H1 (cell line): ENCODE results near the gene TINAG. TPM values are rescaled to one million over a fixed set of nuclear protein-coding genes. Genes with fewer than 3 reads are reported as not detected.

Source experiments
- CTCF ChIA-PET: fragments of 300-600 bp; sonication (Branson Sonifier 250); formaldehyde crosslinking; loops from one replicate; lab custom pipeline; 2021; ENCODE audit not compliant: partially characterized antibody; lab: Charles Lee
- POLR2A ChIA-PET: fragments of 300-600 bp; sonication (Branson Sonifier 250); formaldehyde crosslinking; loops from one replicate; lab custom pipeline; 2021; ENCODE audit warnings: inconsistent platforms; ENCODE audit not compliant: partially characterized antibody; lab: Charles Lee
- DNase-seq, 2 experiments: peaks; one replicate each; pipeline versions ENCODE4 v3.0.0 to v3.0.0-alpha.2; 2010 to 2022; ENCODE audit warnings: low spot score in 2 of 2, low read depth in 1 of 2, mixed read lengths in 1 of 2
- FAIRE-seq: peaks from 2 replicates; lab custom pipeline; 2011; peaks lifted over from hg19 to GRCh38; lab: Jason Lieb, UNC
- H2AFZ ChIP-seq: 2 replicates; pipeline ENCODE4 v1.8.1; 2012; ENCODE audit warnings: low read length, inconsistent platforms
- H2AK5ac ChIP-seq: 2 replicates; pipeline ENCODE4 v1.6.1; 2013; ENCODE audit warnings: low read depth, low read length
- H2BK120ac ChIP-seq: replicated peaks from 2 replicates; pipeline ENCODE3; 2013; ENCODE audit warnings: low read depth, low read length, inconsistent platforms
- H2BK12ac ChIP-seq: 2 replicates; pipeline ENCODE4 v1.6.1; 2013; ENCODE audit warnings: low read depth, low read length
- H2BK15ac ChIP-seq: 2 replicates; pipeline ENCODE4 v1.6.1; 2013; ENCODE audit warnings: low read length
- H2BK20ac ChIP-seq: 2 replicates; pipeline ENCODE4 v1.6.1; 2013; ENCODE audit warnings: low read length
- H2BK5ac ChIP-seq: 2 replicates; pipeline ENCODE4 v1.6.1; 2013; ENCODE audit warnings: low read depth, low read length
- H3K14ac ChIP-seq: 2 replicates; pipeline ENCODE4 v1.6.1; 2013; ENCODE audit warnings: inconsistent platforms; ENCODE audit not compliant: insufficient read length
- H3K18ac ChIP-seq: 2 replicates; pipeline ENCODE4 v1.6.1; 2013; ENCODE audit warnings: low read length; ENCODE audit errors: extremely low read depth
- H3K23ac ChIP-seq: 2 replicates; pipeline ENCODE4 v1.6.1; 2013; ENCODE audit warnings: inconsistent platforms; ENCODE audit not compliant: insufficient read length
- H3K23me2 ChIP-seq: 2 replicates; pipeline ENCODE4 v1.6.1; 2013; ENCODE audit warnings: low read depth, low read length
- H3K27ac ChIP-seq: 2 replicates; pipeline ENCODE4 v1.6.1; 2011; ENCODE audit warnings: low read depth, low read length, inconsistent platforms
- H3K27me3 ChIP-seq, 4 experiments: replicated peaks in 1 of 4; 1 replicate in 1 of 4; 2 replicates in 3 of 4; pipeline versions ENCODE4 v1.6.1 to v1.8.1; 2011 to 2013; ENCODE audit warnings: low read length in 3 of 4, mild to moderate bottlenecking in 3 of 4, inconsistent platforms in 2 of 4, mixed read lengths in 2 of 4, moderate library complexity in 1 of 4; ENCODE audit not compliant: control insufficient read depth in 3 of 4, insufficient read depth in 3 of 4; ENCODE audit errors: extremely low read depth in 1 of 4
- H3K36me3 ChIP-seq, 4 experiments: 2 replicates each; pipeline versions ENCODE4 v1.6.1 to v1.8.1; 2011 to 2013; ENCODE audit warnings: mild to moderate bottlenecking in 4 of 4, low read length in 3 of 4, moderate library complexity in 2 of 4, control low read depth in 1 of 4, inconsistent platforms in 1 of 4; ENCODE audit not compliant: insufficient read depth in 4 of 4, control insufficient read depth in 2 of 4
- H3K4ac ChIP-seq: replicated peaks from 2 replicates; pipeline ENCODE3; 2013; ENCODE audit warnings: low read length, low read depth, mixed read lengths, inconsistent platforms; ENCODE audit not compliant: insufficient read length
- H3K4me1 ChIP-seq, 4 experiments: replicated peaks in 1 of 4; 1 replicate in 1 of 4; 2 replicates in 3 of 4; pipeline versions ENCODE4 v1.6.1 to v1.8.1; 2011 to 2013; ENCODE audit warnings: low read length in 3 of 4, inconsistent platforms in 2 of 4, mixed read lengths in 1 of 4; ENCODE audit not compliant: insufficient read depth in 4 of 4, control insufficient read depth in 3 of 4
- H3K4me2 ChIP-seq, 2 experiments: 2 replicates each; pipeline versions ENCODE4 v1.6.1 to v1.8.1; 2011 to 2013; ENCODE audit warnings: low read depth in 2 of 2, low read length in 2 of 2, control low read depth in 1 of 2, inconsistent platforms in 1 of 2, mild to moderate bottlenecking in 1 of 2; ENCODE audit not compliant: insufficient read depth in 1 of 2
- H3K4me3 ChIP-seq, 4 experiments: fragments of 200-600, 300-600 bp in 1 of 4; sonication (generic), shearing (Covaris generic), sonication (Bioruptor Twin) in 1 of 4; 2 replicates each; pipeline versions ENCODE4 v1.5.1 to v1.8.1; 2011 to 2016; ENCODE audit warnings: low read length in 4 of 4, low read depth in 3 of 4, control low read depth in 2 of 4, inconsistent platforms in 2 of 4, mild to moderate bottlenecking in 2 of 4, mixed read lengths in 1 of 4, moderate library complexity in 1 of 4; ENCODE audit not compliant: insufficient read depth in 2 of 4; ENCODE audit errors: extremely low read depth in 1 of 4
- H3K56ac ChIP-seq: replicated peaks from 2 replicates; pipeline ENCODE3; 2013; ENCODE audit warnings: low read depth, mild to moderate bottlenecking, mixed read lengths, low read length, inconsistent platforms; ENCODE audit not compliant: insufficient read length
- H3K79me1 ChIP-seq: 2 replicates; pipeline ENCODE4 v1.6.1; 2013; ENCODE audit warnings: low read depth, low read length, control low read depth
- H3K79me2 ChIP-seq, 2 experiments: 2 replicates each; pipeline versions ENCODE4 v1.6.1 to v1.8.1; 2012 to 2013; ENCODE audit warnings: low read length in 2 of 2, mild to moderate bottlenecking in 2 of 2, inconsistent platforms in 1 of 2; ENCODE audit not compliant: insufficient read depth in 2 of 2, control insufficient read depth in 1 of 2
- H3K9ac ChIP-seq, 4 experiments: replicated peaks in 1 of 4; 1 replicate in 1 of 4; 2 replicates in 3 of 4; pipeline versions ENCODE4 v1.6.1 to v1.8.1; 2011 to 2013; ENCODE audit warnings: low read depth in 3 of 4, low read length in 3 of 4, control low read depth in 2 of 4, mild to moderate bottlenecking in 2 of 4, moderate library complexity in 2 of 4, inconsistent platforms in 1 of 4; ENCODE audit errors: extremely low read depth in 1 of 4
- H3K9me3 ChIP-seq, 2 experiments: 2 replicates each; pipeline versions ENCODE4 v1.6.1 to v1.8.1; 2012 to 2013; ENCODE audit warnings: mild to moderate bottlenecking in 2 of 2, moderate library complexity in 2 of 2, control low read depth in 1 of 2, inconsistent platforms in 1 of 2, low read depth in 1 of 2, low read length in 1 of 2, mixed read lengths in 1 of 2; ENCODE audit not compliant: insufficient read depth in 2 of 2
- H4K20me1 ChIP-seq, 2 experiments: replicated peaks in 1 of 2; 2 replicates each; pipeline versions ENCODE3 to v1.8.1; 2011 to 2013; ENCODE audit warnings: inconsistent platforms in 2 of 2, low read length in 2 of 2, mild to moderate bottlenecking in 1 of 2; ENCODE audit not compliant: insufficient read depth in 2 of 2, control insufficient read depth in 1 of 2
- H4K5ac ChIP-seq: 2 replicates; pipeline ENCODE4 v1.6.1; 2013; ENCODE audit warnings: low read length, low read depth, mixed read lengths, inconsistent platforms; ENCODE audit not compliant: insufficient read length
- H4K8ac ChIP-seq: 2 replicates; pipeline ENCODE4 v1.8.0; 2013; ENCODE audit warnings: mild to moderate bottlenecking, moderate library complexity, low read length, inconsistent platforms; ENCODE audit not compliant: insufficient read depth; ENCODE audit errors: extremely low read depth
- H4K91ac ChIP-seq: replicated peaks from 2 replicates; pipeline ENCODE3; 2013; ENCODE audit warnings: low read length, mixed read lengths, inconsistent platforms; ENCODE audit not compliant: insufficient read length
- EP300 ChIP-seq, 2 experiments: IDR thresholded peaks; 1 replicate in 1 of 2; 2 replicates in 1 of 2; pipeline ENCODE4 v1.6.1; 2011 to 2012; ENCODE audit warnings: low read depth in 2 of 2, low read length in 2 of 2, mild to moderate bottlenecking in 2 of 2, borderline replicate concordance in 1 of 2, inconsistent platforms in 1 of 2, moderate library complexity in 1 of 2
- JUN ChIP-seq: IDR thresholded peaks from 2 replicates; pipeline ENCODE4 v1.6.1; 2011; ENCODE audit warnings: low read depth, mild to moderate bottlenecking, improper control_type of control experiment, low read length
- SIRT6 ChIP-seq: IDR thresholded peaks from one replicate; pipeline ENCODE4 v1.7.1; 2012; ENCODE audit warnings: low read length, inconsistent platforms
- SP4 ChIP-seq: IDR thresholded peaks from 2 replicates; pipeline ENCODE4 v1.6.1; 2012; ENCODE audit warnings: low read length, inconsistent platforms
- SUZ12 ChIP-seq: fragments of 200-600 bp; sonication (generic); IDR thresholded peaks from 2 replicates; pipeline ENCODE4 v1.6.1; 2012; ENCODE audit warnings: mild to moderate bottlenecking, inconsistent platforms, low read length, moderate library complexity, mixed read lengths
- ZNF274 ChIP-seq: IDR thresholded peaks from 2 replicates; pipeline ENCODE4 v1.7.0; 2012; ENCODE audit warnings: low read length, borderline replicate concordance; ENCODE audit errors: extremely low read depth
- WGBS, 2 experiments: shearing (Covaris generic) in 1 of 2; methylation state at CpG; one replicate each; pipeline versions ENCODE4 v1.1.6 to v1.1.7; 2013 to 2015; ENCODE audit warnings: low lambda C conversion rate in 2 of 2, mixed read lengths in 2 of 2, inconsistent platforms in 1 of 2, low coverage in 1 of 2, missing lambda C conversion rate in 1 of 2; ENCODE audit not compliant: insufficient replicate concordance in 2 of 2, insufficient coverage in 1 of 2, insufficient read length in 1 of 2; ENCODE audit errors: extremely low coverage in 1 of 2, missing lambda C conversion rate in 1 of 2; 5-methylcytosine and 5-hydroxymethylcytosine counted together
- polyA plus RNA-seq, 7 experiments: library from polyadenylated mRNA; depleted of rRNA in 3 of 7; stranded (reverse) in 5 of 7; unstranded in 2 of 7; fragments of >200 nt in 5 of 7; fragments of 200-250 nt in 2 of 7; gene quantifications; 1 replicate in 5 of 7; 2 replicates in 1 of 7; 4 replicates in 1 of 7; pipeline versions ENCODE4 v1.2.1 to v1.2.3, GENCODE V29; 2011 to 2013; ENCODE audit warnings: missing spikeins in 2 of 7, mixed read lengths in 2 of 7
- total RNA-seq: library from RNA; stranded (reverse); fragmentation: NEBNext Ultra II Directional; extraction: Animal tissue kit (Norgen Biotek cat#: 25700); gene quantifications from 2 replicates; pipeline ENCODE4 v1.2.1, GENCODE V29; 2021

Gene TINAG
- total and polyA plus RNA-seq, 2 of the 8 experiments (the other 6 are each of a cell fraction or from before 2014, with no cell fraction given) = not detected

DNA sequence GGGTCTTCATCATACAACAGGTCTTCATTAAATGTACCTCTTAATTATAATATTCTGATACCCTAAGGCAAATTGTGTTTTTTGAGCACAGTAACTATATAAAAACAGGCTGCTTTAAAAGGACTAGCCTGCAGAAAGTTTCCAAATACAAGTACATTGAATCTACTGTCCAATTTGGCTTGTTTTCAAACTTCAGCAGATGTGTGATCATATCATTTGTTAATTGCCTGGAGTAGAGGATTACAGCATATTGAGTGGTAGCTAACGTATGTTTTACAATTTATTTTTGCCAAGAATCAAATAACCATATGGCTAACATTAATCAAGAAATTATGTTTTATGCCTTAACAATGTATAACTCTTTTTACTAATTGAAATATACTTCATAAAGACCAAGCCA is 12.6 kb downstream of the TINAG start:
- no peak overlapping the region for H3K23ac ChIP-seq
- H3K79me1 ChIP-seq = no peaks in the 10 kb centered on the region
- no peaks in the 10 kb centered on the region for H3K23me2 ChIP-seq
- H4K8ac ChIP-seq = no peak overlapping the region
- H4K20me1 ChIP-seq = no peaks in the 10 kb centered on the region
- DNase-seq = no peak
- no peak overlapping the region for H2BK5ac ChIP-seq
- ChIA-PET POLR2A (no interaction called here), CTCF (interaction anchor here (1.4 kb wide), 1 partner anchor 9 kb away, joined by 3 read pairs; no protein-coding TSS in a partner anchor)
- H2BK20ac ChIP-seq = no peak overlapping the region
- no peak overlapping the region for H3K27ac ChIP-seq
- H2AFZ ChIP-seq = no peak overlapping the region
- H4K91ac ChIP-seq = no peak overlapping the region
- no peak for FAIRE-seq
- no peak for TF ChIP-seq SIRT6
- no peak for TF ChIP-seq JUN
- no peak for TF ChIP-seq EP300 (IDR thresholded peaks at IDR 0.05; ENCODE audit: borderline replicate concordance in 1 of 2, low read depth in 2 of 2, low read length in 2 of 2)
- no peak for TF ChIP-seq ZNF274
- no peak for TF ChIP-seq SP4
- no peak for TF ChIP-seq SUZ12
- H3K27me3 ChIP-seq = no peaks in the 10 kb centered on the region
- no peaks in the 10 kb centered on the region for H3K36me3 ChIP-seq
- no peak overlapping the region for H3K4ac ChIP-seq
- no peaks in the 10 kb centered on the region for H3K79me2 ChIP-seq
- H3K14ac ChIP-seq = no peak overlapping the region
- H3K4me3 ChIP-seq = no peak overlapping the region
- no peak overlapping the region for H2BK120ac ChIP-seq
- no peak overlapping the region for H3K9ac ChIP-seq
- H3K56ac ChIP-seq = no peak overlapping the region
- H2BK12ac ChIP-seq = no peak overlapping the region
- no peak overlapping the region for H4K5ac ChIP-seq
- 88% methylated on average over 1 of the region's 1 CpG; no CpG with 5 or more reads in 1 of the 2 experiments for WGBS, 2 experiments
- H2AK5ac ChIP-seq = no peak overlapping the region
- no peaks in the 10 kb centered on the region for H3K9me3 ChIP-seq
- H2BK15ac ChIP-seq = no peak overlapping the region
- no peak overlapping the region for H3K18ac ChIP-seq
- no peak overlapping the region for H3K4me2 ChIP-seq
- H3K4me1 ChIP-seq = no peaks in the 10 kb centered on the region
